Endothelial cell of umbilical vein (primary cell): ENCODE measurements around the gene BRWD1. TPM values are rescaled to one million over a fixed set of nuclear protein-coding genes. Genes with fewer than 3 reads are reported as not detected.
A peak's percentile ranks its signal among the peaks of the same experiment; 100 is the strongest.

Source experiments
- Bru-seq: library from RNA; stranded (reverse); fragments of 400-500 nt; gene quantifications from one replicate; lab custom pipeline; 2021; lab: Mats Ljungman, UMichigan
- BruChase-seq, 2 experiments: library from RNA; stranded (reverse); fragments of 400-500 nt; gene quantifications; one replicate each; lab custom pipeline; 2021; lab: Mats Ljungman, UMichigan
- BruUV-seq: library from RNA; stranded (reverse); fragments of 400-500 nt; replicated peaks from 2 replicates; lab custom pipeline; 2021; lab: Mats Ljungman, UMichigan
- CTCF ChIA-PET: fragments of 300-600, 350-600 bp; sonication (Branson Sonifier 250); formaldehyde crosslinking; loops from one replicate; lab custom pipeline; 2021; ENCODE audit warnings: antibody characterized with exemption, inconsistent platforms; lab: Charles Lee
- POLR2A ChIA-PET: fragments of 300-600, 350-600 bp; sonication (Branson Sonifier 250); formaldehyde crosslinking; loops from one replicate; lab custom pipeline; 2021; ENCODE audit warnings: antibody characterized with exemption, inconsistent platforms; lab: Charles Lee
- DNase-seq: peaks from one replicate; pipeline ENCODE4 v3.0.0-alpha.2; 2011; ENCODE audit warnings: low read depth, low spot score
- FAIRE-seq: peaks from 2 replicates; lab custom pipeline; 2011; peaks lifted over from hg19 to GRCh38; lab: Jason Lieb, UNC
- H2AFZ ChIP-seq: 2 replicates; pipeline ENCODE4 v1.6.0; 2012; ENCODE audit warnings: low read depth, low read length, control low read depth, inconsistent platforms
- H3K27ac ChIP-seq: 2 replicates; pipeline ENCODE4 v1.5.1; 2011; ENCODE audit warnings: low read depth, mild to moderate bottlenecking, control low read depth, low read length, moderate library complexity; ENCODE audit not compliant: insufficient read depth
- H3K27me3 ChIP-seq, 2 experiments: 2 replicates each; pipeline versions ENCODE4 v1.6.0 to v1.6.1; 2011; ENCODE audit warnings: low read length in 2 of 2, mixed read lengths in 1 of 2; ENCODE audit not compliant: control insufficient read depth in 2 of 2, insufficient read depth in 2 of 2
- H3K36me3 ChIP-seq, 2 experiments: 2 replicates in 1 of 2; 3 replicates in 1 of 2; pipeline ENCODE4 v1.5.1; 2011; ENCODE audit warnings: low read length in 2 of 2, mild to moderate bottlenecking in 1 of 2, moderate library complexity in 1 of 2; ENCODE audit not compliant: control insufficient read depth in 2 of 2, insufficient read depth in 2 of 2; ENCODE audit errors: extremely low read depth in 1 of 2
- H3K4me1 ChIP-seq: 3 replicates; pipeline ENCODE4 v1.5.1; 2011; ENCODE audit warnings: mild to moderate bottlenecking, low read length; ENCODE audit not compliant: control insufficient read depth, insufficient read depth; ENCODE audit errors: extremely low read depth
- H3K4me2 ChIP-seq: 2 replicates; pipeline ENCODE4 v1.6.1; 2011; ENCODE audit warnings: low read length, control low read depth, mixed read lengths; ENCODE audit not compliant: insufficient read depth
- H3K4me3 ChIP-seq, 3 experiments: fragments of 200-600 bp in 1 of 3; sonication (generic), shearing (Covaris generic) in 1 of 3; replicated peaks in 1 of 3; 2 replicates each; pipeline ENCODE4 v1.5.1; 2011 to 2016; ENCODE audit warnings: control low read depth in 3 of 3, low read length in 3 of 3, mild to moderate bottlenecking in 2 of 3, inconsistent platforms in 1 of 3, low read depth in 1 of 3, moderate library complexity in 1 of 3; ENCODE audit not compliant: insufficient read depth in 1 of 3
- H3K79me2 ChIP-seq: 2 replicates; pipeline ENCODE4 v1.6.0; 2012; ENCODE audit warnings: low read length, inconsistent platforms; ENCODE audit not compliant: control insufficient read depth, insufficient read depth
- H3K9ac ChIP-seq: replicated peaks from 2 replicates; pipeline ENCODE3; 2011; ENCODE audit warnings: low read length, control low read depth; ENCODE audit not compliant: insufficient read depth; ENCODE audit errors: extremely low read depth
- H3K9me1 ChIP-seq: replicated peaks from 3 replicates; pipeline ENCODE4 v1.6.0; 2011; ENCODE audit warnings: mild to moderate bottlenecking, low read length; ENCODE audit not compliant: control insufficient read depth, insufficient read depth; ENCODE audit errors: extremely low read depth
- H3K9me3 ChIP-seq: replicated peaks from 2 replicates; pipeline ENCODE4 v1.5.1; 2012; ENCODE audit warnings: low read length, inconsistent platforms; ENCODE audit not compliant: control insufficient read depth, insufficient read depth
- H4K20me1 ChIP-seq: replicated peaks from 2 replicates; pipeline ENCODE3; 2011; ENCODE audit warnings: mild to moderate bottlenecking, low read length; ENCODE audit not compliant: control insufficient read depth, insufficient read depth; ENCODE audit errors: extremely low read depth
- CTCF ChIP-seq, 2 donors: IDR thresholded peaks; 1 replicate in 1 of 2; 2 replicates in 1 of 2; pipeline ENCODE4 v1.5.1; 2011; ENCODE audit warnings: low read length in 2 of 2, mild to moderate bottlenecking in 2 of 2, moderate library complexity in 2 of 2, control low read depth in 1 of 2, inconsistent platforms in 1 of 2, low read depth in 1 of 2; ENCODE audit not compliant: insufficient read depth in 1 of 2; ENCODE audit errors: extremely low read depth in 1 of 2
- FOS ChIP-seq: IDR thresholded peaks from 2 replicates; pipeline ENCODE4 v1.6.1; 2011; ENCODE audit warnings: mild to moderate bottlenecking, low read length, moderate library complexity, borderline replicate concordance; ENCODE audit not compliant: insufficient read depth
- GATA2 ChIP-seq: IDR thresholded peaks from 2 replicates; pipeline ENCODE4 v1.7.0; 2011; ENCODE audit warnings: low read depth, mild to moderate bottlenecking, moderate library complexity, mixed read lengths, low read length; ENCODE audit not compliant: insufficient read length, insufficient read depth
- JUN ChIP-seq: IDR thresholded peaks from 2 replicates; pipeline ENCODE4 v1.6.1; 2011; ENCODE audit warnings: borderline replicate concordance, low read depth; ENCODE audit not compliant: insufficient read length, insufficient read depth
- MAX ChIP-seq: IDR thresholded peaks from 2 replicates; pipeline ENCODE4 v1.6.1; 2011; ENCODE audit not compliant: insufficient read depth, insufficient read length
- MYC ChIP-seq: IDR thresholded peaks from one replicate; pipeline ENCODE4 v1.6.1; 2011; ENCODE audit warnings: mild to moderate bottlenecking, low read depth, low read length
- POLR2A ChIP-seq: IDR thresholded peaks from 2 replicates; pipeline ENCODE4 v1.6.1; 2012; ENCODE audit warnings: low read depth, mild to moderate bottlenecking, control low read depth, low read length
- POLR2AphosphoS5 ChIP-seq: IDR thresholded peaks from 2 replicates; pipeline ENCODE4 v1.6.1; 2012; ENCODE audit warnings: low read depth, mild to moderate bottlenecking, control low read depth, low read length, moderate library complexity; ENCODE audit not compliant: insufficient read depth
- dilution Hi-C: fragments of 300-500 bp; cut with MboI; formaldehyde crosslinking; loops from one replicate; pipeline ENCODE4 v1.15.0; 2019; ENCODE audit warnings: low sequenced_read_pairs; ENCODE audit not compliant: extremely low pct_ligation_motif_present
- intact Hi-C: fragments of 100-400 bp; cut with micrococcal nuclease; formaldehyde crosslinking; loops from one replicate; pipeline ENCODE4 v1.10.0; 2022
- long read RNA-seq: library from polyadenylated mRNA; stranded (forward); transcript quantifications from one replicate; pipeline ENCODE4 v2.0.0, GENCODE V29; 2021
- polyA minus RNA-seq, 3 experiments: library from RNA; depleted of rRNA, polyadenylated mRNA; stranded (reverse); fragments of >200 nt; gene quantifications; 1 replicate in 1 of 3; 2 replicates in 2 of 3; pipeline ENCODE4 v1.2.3, GENCODE V29; 2011
- polyA plus RNA-seq, 4 experiments: library from polyadenylated mRNA; depleted of rRNA in 3 of 4; stranded (reverse) in 3 of 4; unstranded in 1 of 4; fragments of >200 nt; gene quantifications; 2 replicates each; pipeline versions ENCODE4 v1.2.1 to v1.2.3, GENCODE V29; 2011 to 2012; ENCODE audit warnings: missing spikeins in 1 of 4
- total RNA-seq: library from RNA; stranded (reverse); gene quantifications from 2 replicates; pipeline ENCODE4 v1.2.3, GENCODE V29; 2021

Gene BRWD1
- total RNA-seq, result 28.8 and 33.2 TPM in 2 replicates
- polyA plus RNA-seq, result 4.7 and 6.1 TPM in 2 replicates
- 3.7 and 4.0 TPM in 2 replicates for polyA plus RNA-seq (2011; cell fraction: cytosol; rRNA removed)
- 19.7 and 23.3 TPM in 2 replicates for polyA plus RNA-seq (2011; cell fraction: nucleus; rRNA removed)
- polyA plus RNA-seq (2012), result 10.2 and 10.7 TPM in 2 replicates
- polyA minus RNA-seq, result 47.1 and 51.2 TPM in 2 replicates
- 21.4 TPM for polyA minus RNA-seq (2011; cell fraction: cytosol; rRNA and poly(A)+ RNA removed)
- polyA minus RNA-seq (2011; cell fraction: nucleus; rRNA and poly(A)+ RNA removed), result 82.3 and 99.3 TPM in 2 replicates
- Bru-seq, nascent RNA, result percentile 89 among the genes with signal in this experiment
- percentile 79 among the genes with signal in this experiment for BruChase-seq, experiment 1, labeled RNA remaining after a 6-hour chase
- BruChase-seq, experiment 2, labeled RNA remaining after a 2-hour chase, result percentile 91 among the genes with signal in this experiment
- long read RNA-seq, transcript BRWD1-202 (5 exons, 2,495 nt), result major isoform, 17 of 28 reads
- long read RNA-seq, partial matches to known transcripts, result 3 of 28 reads
- long read RNA-seq, other reads (novel, unspliced or antisense), result 8 of 28 reads

GRCh38 chr21:39313571-39314142, at the start of gene BRWD1:
Gene BRWD1 (minus strand): TSS chr21:39313632. CDS start chr21:39313491, 141 bp downstream.
- Histone ChIP-seq H3K4me1 (peaks cover 12% of the 10 kb centered on the region), H3K36me3 (no peaks in the 10 kb centered on the region), H4K20me1 (no peaks in the 10 kb centered on the region), H2AFZ (peak within 1 kb of the TSS; percentile 76), H3K4me2 (peak within 1 kb of the TSS; percentile 66), H3K9me3 (no peaks in the 10 kb centered on the region), H3K27ac (peak within 1 kb of the TSS; percentile 88), H3K9ac (peak within 1 kb of the TSS; percentile 91), H3K9me1 (no peaks in the 10 kb centered on the region), H3K27me3 (peaks cover 4% of the 10 kb centered on the region in 2 experiments), H3K79me2 (peaks cover 21% of the 10 kb centered on the region), H3K4me3 (peak within 1 kb of the TSS; percentile 52 to 57 (median 54))
- BruUV-seq, result no TSS peak
- CTCF ChIA-PET, result interaction anchor here (0.8 to 1.7 kb wide), 3 partner anchors 10 to 130 kb away, joined by 3 to 7 read pairs (median 6); partner anchors contain the start of gene PSMG1
- dilution Hi-C loops, result no loop called here
- intact Hi-C loops, result loop anchor here (1.0 kb wide), 3 partner anchors 36 to 132 kb away; partner anchors contain the start of genes HMGN1 and LCA5L
- peak; percentile 48 for FAIRE-seq
- POLR2A ChIA-PET, result interaction anchor here (1.4 kb wide), 1 partner anchor 34 kb away, joined by 6 read pairs; no protein-coding TSS in a partner anchor
- TF ChIP-seq POLR2A (no peak), CTCF (IDR thresholded peaks at IDR 0.05; ENCODE audit: extremely low read depth in 1 of 2, insufficient read depth in 1 of 2, low read depth in 1 of 2, low read length in 2 of 2) (peak in 1 of 2 donors; percentile 11), FOS (no peak), MAX (peak; percentile 2), GATA2 (no peak), JUN (no peak), POLR2AphosphoS5 (peak; percentile 56), MYC (peak; percentile 42)
- DNase-seq, result peak; percentile 76
